Measurements from ENCODE around the gene EDA.

The EDA gene

DNA sequence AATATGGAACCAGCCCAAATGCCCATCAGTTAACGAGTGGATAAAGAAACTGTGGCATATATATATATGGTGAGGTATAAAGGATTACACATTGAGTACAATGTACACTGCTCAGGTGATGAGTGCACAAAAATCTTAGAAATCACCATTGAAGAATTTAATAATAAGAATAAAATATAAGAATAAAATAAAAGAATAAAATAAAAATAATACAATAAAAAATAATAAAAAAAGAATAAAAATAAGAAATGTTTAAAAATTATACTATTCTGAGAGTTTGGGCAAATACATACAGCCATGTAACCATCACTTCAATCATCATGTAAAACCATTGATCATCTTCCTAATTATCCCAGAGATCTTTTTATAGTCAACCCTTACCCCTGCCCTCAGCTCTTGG is 260.3 kb downstream of the EDA start:
- TF ChIP-seq, protein P1, sequence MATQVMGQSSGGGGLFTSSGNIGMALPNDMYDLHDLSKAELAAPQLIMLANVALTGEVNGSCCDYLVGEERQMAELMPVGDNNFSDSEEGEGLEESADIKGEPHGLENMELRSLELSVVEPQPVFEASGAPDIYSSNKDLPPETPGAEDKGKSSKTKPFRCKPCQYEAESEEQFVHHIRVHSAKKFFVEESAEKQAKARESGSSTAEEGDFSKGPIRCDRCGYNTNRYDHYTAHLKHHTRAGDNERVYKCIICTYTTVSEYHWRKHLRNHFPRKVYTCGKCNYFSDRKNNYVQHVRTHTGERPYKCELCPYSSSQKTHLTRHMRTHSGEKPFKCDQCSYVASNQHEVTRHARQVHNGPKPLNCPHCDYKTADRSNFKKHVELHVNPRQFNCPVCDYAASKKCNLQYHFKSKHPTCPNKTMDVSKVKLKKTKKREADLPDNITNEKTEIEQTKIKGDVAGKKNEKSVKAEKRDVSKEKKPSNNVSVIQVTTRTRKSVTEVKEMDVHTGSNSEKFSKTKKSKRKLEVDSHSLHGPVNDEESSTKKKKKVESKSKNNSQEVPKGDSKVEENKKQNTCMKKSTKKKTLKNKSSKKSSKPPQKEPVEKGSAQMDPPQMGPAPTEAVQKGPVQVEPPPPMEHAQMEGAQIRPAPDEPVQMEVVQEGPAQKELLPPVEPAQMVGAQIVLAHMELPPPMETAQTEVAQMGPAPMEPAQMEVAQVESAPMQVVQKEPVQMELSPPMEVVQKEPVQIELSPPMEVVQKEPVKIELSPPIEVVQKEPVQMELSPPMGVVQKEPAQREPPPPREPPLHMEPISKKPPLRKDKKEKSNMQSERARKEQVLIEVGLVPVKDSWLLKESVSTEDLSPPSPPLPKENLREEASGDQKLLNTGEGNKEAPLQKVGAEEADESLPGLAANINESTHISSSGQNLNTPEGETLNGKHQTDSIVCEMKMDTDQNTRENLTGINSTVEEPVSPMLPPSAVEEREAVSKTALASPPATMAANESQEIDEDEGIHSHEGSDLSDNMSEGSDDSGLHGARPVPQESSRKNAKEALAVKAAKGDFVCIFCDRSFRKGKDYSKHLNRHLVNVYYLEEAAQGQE (IDR thresholded peaks at IDR 0.05; ENCODE audit: insufficient read depth in 1 of 2, low read depth in 2 of 2, low read length in 2 of 2): no peak
- no peak for TF ChIP-seq TAF1 (IDR thresholded peaks at IDR 0.05; ENCODE audit: borderline replicate concordance, insufficient read depth, low read length)
- TF ChIP-seq FOXP2 (optimal IDR thresholded peaks at IDR 0.05; ENCODE audit: borderline replicate concordance, extremely low read depth, extremely low read length, insufficient read depth): no peak
- no peak for TF ChIP-seq SIN3A (IDR thresholded peaks at IDR 0.05; ENCODE audit: borderline replicate concordance, insufficient read depth, low read length)
- no peak for TF ChIP-seq POLR2AphosphoS5 (IDR thresholded peaks at IDR 0.05; ENCODE audit: low read depth, low read length)

DNA sequence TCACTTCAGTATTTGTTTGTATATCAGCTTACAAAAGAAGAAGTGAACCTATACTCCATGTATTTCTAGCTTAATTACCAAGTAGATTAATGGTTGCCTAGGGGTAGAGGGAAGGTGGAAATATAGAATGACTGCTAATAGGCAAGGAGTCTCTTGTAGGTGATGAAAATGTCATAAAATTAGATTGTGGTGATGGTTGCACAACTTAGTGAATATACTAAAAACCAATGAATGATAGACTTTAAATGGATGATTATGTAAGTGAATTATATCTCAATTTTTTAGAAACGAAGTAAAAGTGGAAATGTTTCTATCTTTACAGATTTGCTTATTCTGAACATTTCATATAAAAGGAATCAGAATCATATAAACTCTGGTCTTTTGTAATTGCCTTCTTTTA is 268.3 kb downstream of the EDA start:
- TF ChIP-seq FOXP2 (optimal IDR thresholded peaks at IDR 0.05; ENCODE audit: borderline replicate concordance, extremely low read depth, extremely low read length, insufficient read depth) (no peak), POLR2AphosphoS5 (IDR thresholded peaks at IDR 0.05; ENCODE audit: low read depth, low read length) (no peak), SIN3A (IDR thresholded peaks at IDR 0.05; ENCODE audit: borderline replicate concordance, insufficient read depth, low read length) (no peak), TAF1 (IDR thresholded peaks at IDR 0.05; ENCODE audit: borderline replicate concordance, insufficient read depth, low read length) (no peak)
- TF ChIP-seq, protein P1 (IDR thresholded peaks at IDR 0.05; ENCODE audit: insufficient read depth in 1 of 2, low read depth in 2 of 2, low read length in 2 of 2): no peak

DNA sequence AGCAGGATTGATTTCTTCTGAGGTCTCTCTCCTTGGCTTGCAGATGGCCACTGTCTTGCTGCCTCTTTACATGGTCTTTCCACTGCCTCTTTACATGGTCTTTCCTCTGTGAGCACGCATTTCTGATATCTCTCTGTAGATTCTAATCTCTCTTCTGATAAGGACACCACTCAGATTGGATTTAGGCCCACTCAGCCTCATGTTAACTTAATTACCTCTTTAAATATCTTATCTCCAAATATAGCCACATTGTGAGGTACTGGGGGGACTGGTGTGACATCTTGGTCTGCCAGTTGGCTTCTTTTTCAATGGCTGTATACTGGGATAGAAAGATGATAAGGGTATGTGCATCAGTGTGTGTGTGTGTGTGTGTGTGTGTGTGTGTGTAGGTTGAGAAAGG is 280.1 kb downstream of the EDA start:
- TF ChIP-seq SIN3A (IDR thresholded peaks at IDR 0.05; ENCODE audit: borderline replicate concordance, insufficient read depth, low read length) (no peak), FOXP2 (optimal IDR thresholded peaks at IDR 0.05; ENCODE audit: borderline replicate concordance, extremely low read depth, extremely low read length, insufficient read depth) (no peak)

DNA sequence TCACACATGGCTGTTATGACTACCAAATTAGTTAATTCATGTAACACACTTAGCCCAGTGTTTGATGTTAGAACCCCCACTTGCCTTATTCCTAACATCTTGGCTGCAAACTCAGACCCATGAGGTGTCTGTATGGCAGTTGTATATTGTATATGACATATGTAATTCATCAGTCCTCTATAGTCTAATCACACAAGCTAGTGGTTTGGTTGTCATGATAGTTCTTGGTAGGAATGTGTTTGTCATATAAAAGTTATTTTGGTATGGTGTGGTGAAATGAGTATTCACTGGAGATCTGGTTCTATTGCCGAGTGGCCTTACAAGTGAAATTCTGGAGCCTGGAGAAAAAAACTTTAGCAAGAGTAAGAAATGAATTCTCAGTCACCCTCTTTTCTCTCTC is 284.6 kb downstream of the EDA start:
- TF ChIP-seq TAF1 (IDR thresholded peaks at IDR 0.05; ENCODE audit: borderline replicate concordance, insufficient read depth, low read length): no peak
- TF ChIP-seq SIN3A (IDR thresholded peaks at IDR 0.05; ENCODE audit: borderline replicate concordance, insufficient read depth, low read length): no peak
- TF ChIP-seq FOXP2 (optimal IDR thresholded peaks at IDR 0.05; ENCODE audit: borderline replicate concordance, extremely low read depth, extremely low read length, insufficient read depth): no peak
- TF ChIP-seq, protein P1 (IDR thresholded peaks at IDR 0.05; ENCODE audit: insufficient read depth in 1 of 2, low read depth in 2 of 2, low read length in 2 of 2): no peak
- TF ChIP-seq POLR2AphosphoS5 (IDR thresholded peaks at IDR 0.05; ENCODE audit: low read depth, low read length): no peak

DNA sequence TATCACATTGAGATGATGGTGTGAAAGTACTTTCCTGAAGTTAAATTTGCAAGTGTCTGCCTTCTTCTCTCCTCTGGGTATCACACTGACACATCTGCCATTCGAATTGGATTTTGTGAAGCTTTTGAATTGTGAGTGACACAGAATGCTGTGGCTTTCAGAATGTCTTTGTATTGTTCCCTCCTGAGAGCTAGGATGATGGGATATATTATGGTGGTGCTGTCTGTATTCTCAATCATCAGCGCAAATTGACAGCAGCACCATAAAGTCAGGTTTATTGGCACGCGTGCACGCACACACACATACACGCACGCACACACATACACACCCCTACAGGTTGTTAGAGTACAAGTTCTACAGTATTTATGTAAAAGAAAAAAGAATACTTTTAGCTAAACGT is 290.5 kb downstream of the EDA start:
- TF ChIP-seq, protein P1 (IDR thresholded peaks at IDR 0.05; ENCODE audit: insufficient read depth in 1 of 2, low read depth in 2 of 2, low read length in 2 of 2): no peak
- TF ChIP-seq FOXP2 (optimal IDR thresholded peaks at IDR 0.05; ENCODE audit: borderline replicate concordance, extremely low read depth, extremely low read length, insufficient read depth): no peak
- TF ChIP-seq SIN3A (IDR thresholded peaks at IDR 0.05; ENCODE audit: borderline replicate concordance, insufficient read depth, low read length): no peak
- no peak for TF ChIP-seq POLR2AphosphoS5 (IDR thresholded peaks at IDR 0.05; ENCODE audit: low read depth, low read length)
- no peak for TF ChIP-seq TAF1 (IDR thresholded peaks at IDR 0.05; ENCODE audit: borderline replicate concordance, insufficient read depth, low read length)
